KOPT-K1 (cell line): ENCODE measurements around the gene PIGU.
"Not testable (repeated sequence)": the region's sequence is repeated elsewhere in the genome, so short reads cannot be mapped to it uniquely, and the experiment has no call there.

ENCODE experiments used
- H3K27ac ChIP-seq: fragments of 200-600 bp; sonication (generic); 2 replicates; pipeline ENCODE4 v1.5.1; 2016; ENCODE audit warnings: antibody characterized with exemption, mild to moderate bottlenecking, low read depth, low read length; ENCODE audit not compliant: poor library complexity, severe bottlenecking
- H3K36me3 ChIP-seq: fragments of 200-600 bp; sonication (generic); 2 replicates; pipeline ENCODE4 v1.5.1; 2017; ENCODE audit warnings: antibody characterized with exemption, mild to moderate bottlenecking, low read length, moderate library complexity; ENCODE audit not compliant: insufficient read depth
- H3K9me3 ChIP-seq: fragments of 200-600 bp; sonication (generic); 2 replicates; pipeline ENCODE4 v1.5.1; 2017; ENCODE audit warnings: antibody characterized with exemption, low read length, mild to moderate bottlenecking; ENCODE audit not compliant: insufficient read depth, poor library complexity, severe bottlenecking

Gene PIGU, protein sequence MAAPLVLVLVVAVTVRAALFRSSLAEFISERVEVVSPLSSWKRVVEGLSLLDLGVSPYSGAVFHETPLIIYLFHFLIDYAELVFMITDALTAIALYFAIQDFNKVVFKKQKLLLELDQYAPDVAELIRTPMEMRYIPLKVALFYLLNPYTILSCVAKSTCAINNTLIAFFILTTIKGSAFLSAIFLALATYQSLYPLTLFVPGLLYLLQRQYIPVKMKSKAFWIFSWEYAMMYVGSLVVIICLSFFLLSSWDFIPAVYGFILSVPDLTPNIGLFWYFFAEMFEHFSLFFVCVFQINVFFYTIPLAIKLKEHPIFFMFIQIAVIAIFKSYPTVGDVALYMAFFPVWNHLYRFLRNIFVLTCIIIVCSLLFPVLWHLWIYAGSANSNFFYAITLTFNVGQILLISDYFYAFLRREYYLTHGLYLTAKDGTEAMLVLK

DNA sequence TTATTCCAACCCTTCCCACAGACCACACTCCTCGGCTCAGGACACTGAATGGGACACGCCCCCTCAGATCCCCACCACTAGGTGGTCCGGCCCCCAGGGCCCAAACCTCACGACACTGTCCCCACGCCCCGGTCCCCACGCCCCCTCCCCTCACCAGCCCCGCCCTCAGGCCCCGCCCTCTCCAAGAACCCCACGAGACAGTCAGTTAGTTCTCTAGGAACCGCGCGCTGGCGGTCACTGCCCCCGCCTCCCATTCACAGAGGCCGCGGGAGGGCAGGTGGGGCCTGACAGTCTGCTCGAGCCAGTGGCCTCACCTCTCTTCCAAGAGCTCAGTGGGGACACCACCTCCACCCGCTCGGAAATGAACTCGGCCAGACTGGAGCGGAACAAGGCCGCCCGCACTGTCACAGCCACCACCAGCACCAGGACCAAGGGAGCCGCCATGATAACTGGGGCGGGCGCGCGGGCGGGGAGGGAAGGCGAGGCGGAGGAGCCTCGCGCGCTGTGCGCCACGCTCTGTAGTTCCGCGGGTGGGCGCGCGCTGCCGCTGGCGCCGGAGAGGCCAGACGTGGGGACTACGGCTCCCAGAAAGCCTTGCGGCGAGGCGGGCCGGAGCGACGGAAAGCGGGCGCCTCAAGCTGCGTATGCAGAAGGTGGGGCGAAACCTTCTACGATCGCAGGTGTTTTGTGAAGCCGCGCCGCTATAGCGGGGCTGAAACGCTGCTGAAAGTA, at the start of gene PIGU:
PIGU (minus strand) TSS at position 451 of the 732 bp plus-strand sequence; CDS start at position 444, 7 bp downstream.
- Histone ChIP-seq H3K36me3 (no peaks in the 10 kb centered on the region), H3K27ac (peak within 1 kb of the TSS; percentile 86), H3K9me3 (no peaks in the 10 kb centered on the region)

- no peak overlapping the region for H3K27ac ChIP-seq
- no peaks in the 10 kb centered on the region for H3K9me3 ChIP-seq
- H3K36me3 ChIP-seq, result peaks cover 71% of the 10 kb centered on the region
Observed at GRCh38 chr20:34724172-34724571, 47.3 kb upstream of the PIGU start.

- not testable (repeated sequence) for H3K27ac ChIP-seq, H3K9me3 ChIP-seq
- H3K36me3 ChIP-seq, result peaks cover 79% of the 10 kb centered on the region
Observed at GRCh38 chr20:34722560-34722959, 45.7 kb upstream of the PIGU start.

GRCh38 chr20:34720266-34720665, 43.4 kb upstream of the PIGU start:
- Histone ChIP-seq H3K27ac (no peak overlapping the region), H3K36me3 (peaks cover 76% of the 10 kb centered on the region), H3K9me3 (no peaks in the 10 kb centered on the region)

GRCh38 chr20:34719242-34720017, 42.5 kb upstream of the PIGU start:
- H3K36me3 ChIP-seq, result peaks cover 77% of the 10 kb centered on the region
- H3K27ac ChIP-seq, result not testable (repeated sequence)

DNA sequence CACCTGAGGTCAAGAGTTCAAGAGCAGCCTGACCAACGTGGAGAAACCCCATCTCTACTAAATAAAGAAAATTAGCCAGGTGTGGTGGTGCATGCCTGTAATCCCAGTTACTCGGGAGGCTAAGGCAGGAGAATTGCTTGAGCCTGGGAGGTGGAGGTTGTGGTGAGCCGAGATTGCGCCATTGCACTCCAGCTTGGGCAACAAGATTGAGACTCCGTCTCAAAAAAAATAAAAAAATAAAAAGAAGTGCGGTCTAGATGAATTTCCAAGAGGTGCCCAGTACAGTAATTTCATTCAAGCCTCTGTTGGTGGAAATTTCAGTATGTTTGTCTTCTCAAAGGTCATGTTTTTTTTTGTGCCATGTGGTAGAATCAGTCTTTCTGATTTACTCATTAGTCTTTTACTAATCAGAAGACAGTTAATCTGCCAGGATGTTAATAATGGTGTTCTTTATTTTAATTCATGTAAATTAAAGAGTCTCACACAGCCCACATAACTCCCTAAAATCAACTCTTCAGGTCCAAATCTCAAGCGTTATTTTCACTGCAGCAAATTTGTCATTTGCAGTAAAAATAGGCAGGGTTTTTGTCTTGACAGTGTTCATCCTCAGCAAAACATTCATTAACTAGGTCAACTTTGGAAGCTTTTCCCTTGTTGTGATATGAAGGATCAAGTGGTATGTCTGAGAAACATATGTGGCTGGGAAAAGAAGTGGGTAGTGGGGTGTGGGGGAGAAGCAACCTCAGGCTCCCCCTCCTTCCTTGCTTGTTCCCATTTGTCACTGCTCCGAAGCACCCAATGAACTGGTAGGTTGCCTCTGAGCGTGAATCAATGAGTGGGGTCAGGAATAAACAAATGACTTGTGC, 40.6 kb upstream of the PIGU start:
- Histone ChIP-seq H3K27ac (no peak overlapping the region), H3K9me3 (no peaks in the 10 kb centered on the region), H3K36me3 (peaks cover 78% of the 10 kb centered on the region)

More at GRCh38 chr20:34719242-34720017, 42.5 kb upstream of the PIGU start:
- not testable (repeated sequence) for H3K9me3 ChIP-seq

GRCh38 chr20:34716921-34717229, 40.0 kb upstream of the PIGU start:
- Histone ChIP-seq H3K36me3 (peaks cover 78% of the 10 kb centered on the region), H3K9me3 (no peaks in the 10 kb centered on the region)

DNA sequence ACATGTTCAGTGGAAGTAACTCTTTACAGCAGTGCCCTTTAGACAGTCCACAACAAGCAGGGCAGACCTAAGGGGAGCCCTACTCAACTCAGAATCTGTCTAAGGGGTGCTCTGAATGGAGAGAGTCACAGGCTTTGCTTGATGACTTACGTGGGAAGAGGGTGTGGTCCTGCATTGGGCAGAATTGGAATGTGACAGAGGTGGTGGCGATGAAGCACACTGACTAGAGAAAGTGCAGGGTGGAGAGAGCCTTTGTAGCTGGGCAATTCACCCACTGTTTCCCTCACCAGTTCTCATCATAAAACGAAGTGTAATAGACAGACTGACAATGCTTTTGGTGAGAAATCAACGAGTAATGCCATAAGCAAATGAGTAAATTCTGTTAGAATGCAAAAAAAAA, 38.5 kb upstream of the PIGU start:
- Histone ChIP-seq H3K27ac (no peak overlapping the region), H3K9me3 (no peaks in the 10 kb centered on the region), H3K36me3 (peaks cover 67% of the 10 kb centered on the region)

More at GRCh38 chr20:34716921-34717229, 40.0 kb upstream of the PIGU start:
- no peak overlapping the region for H3K27ac ChIP-seq

GRCh38 chr20:34713944-34714515, 37.1 kb upstream of the PIGU start:
- not testable (repeated sequence) for H3K27ac ChIP-seq, H3K9me3 ChIP-seq

DNA sequence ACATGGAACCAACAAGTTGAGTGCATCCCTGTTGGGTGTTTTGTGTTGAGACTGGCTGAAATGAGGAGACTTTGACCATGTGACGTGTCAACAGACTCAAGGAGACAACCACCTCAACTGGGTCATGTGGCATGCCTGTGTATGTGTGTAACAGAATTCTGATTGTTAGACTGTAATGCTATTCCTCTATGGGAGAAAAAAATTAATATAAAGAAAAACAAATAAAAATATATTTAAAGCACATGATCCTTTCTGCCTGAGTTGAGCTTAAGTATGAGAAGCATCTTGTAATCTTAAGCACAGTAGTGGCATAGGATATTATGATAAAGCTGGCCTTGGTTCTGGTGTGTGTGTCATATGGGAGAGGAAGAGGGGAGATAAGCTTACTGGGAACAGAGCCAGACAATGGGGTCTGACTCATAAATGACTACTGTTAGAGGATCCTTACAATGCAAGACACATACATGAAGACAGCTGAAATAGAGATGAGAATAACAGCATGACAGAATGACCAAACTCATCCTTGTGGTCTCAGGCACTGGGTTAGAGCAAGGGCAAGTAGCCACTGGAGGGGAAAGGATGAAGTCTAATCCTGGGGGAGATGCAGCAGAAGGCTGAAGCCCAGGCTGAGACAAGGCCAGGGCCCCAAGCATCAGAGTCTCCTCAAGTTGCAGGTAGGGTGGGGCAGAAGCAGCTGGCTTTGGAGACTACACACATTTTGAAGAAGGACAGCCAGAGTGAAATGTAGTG, 36.5 kb upstream of the PIGU start:
- Histone ChIP-seq H3K36me3 (peaks cover 52% of the 10 kb centered on the region), H3K27ac (no peak overlapping the region), H3K9me3 (no peaks in the 10 kb centered on the region)

More at GRCh38 chr20:34713944-34714515, 37.1 kb upstream of the PIGU start:
- H3K36me3 ChIP-seq, result peaks cover 59% of the 10 kb centered on the region

DNA sequence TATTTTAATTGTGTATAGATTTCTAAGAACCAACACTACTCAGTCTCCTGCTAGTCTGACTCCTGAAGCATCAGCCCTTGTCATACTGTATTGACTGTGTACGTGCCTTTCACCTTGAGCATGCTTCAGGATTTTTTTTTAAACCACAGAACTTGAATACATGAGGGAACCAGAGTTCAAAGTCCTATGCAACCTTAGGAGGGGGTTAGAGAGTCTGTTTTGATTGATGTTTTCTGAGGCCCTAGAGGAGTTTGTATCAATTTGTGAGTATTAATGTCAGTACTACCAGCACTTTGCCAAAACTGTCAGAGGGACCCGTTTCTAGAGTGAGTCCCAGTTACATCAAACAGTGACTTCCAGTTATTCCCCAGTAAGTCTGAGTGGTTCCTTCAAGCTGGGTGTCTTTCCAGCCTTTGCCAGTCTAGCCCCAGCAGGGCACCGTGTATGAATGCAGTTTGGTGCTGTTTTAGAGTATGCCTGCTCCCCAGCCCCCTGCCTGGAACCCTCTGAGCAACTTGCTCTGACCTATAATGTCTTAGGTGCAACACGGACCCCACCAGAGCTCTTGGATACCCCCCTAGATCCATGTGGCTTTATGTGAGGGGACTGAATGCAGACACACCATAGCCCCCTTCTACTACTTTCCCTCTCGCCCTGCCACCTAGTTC, 35.8 kb upstream of the PIGU start:
- Histone ChIP-seq H3K27ac (no peak overlapping the region), H3K36me3 (peaks cover 48% of the 10 kb centered on the region), H3K9me3 (no peaks in the 10 kb centered on the region)

GRCh38 chr20:34711813-34712430, 35.0 kb upstream of the PIGU start:
- Histone ChIP-seq H3K36me3 (peaks cover 44% of the 10 kb centered on the region), H3K27ac (no peak overlapping the region), H3K9me3 (no peaks in the 10 kb centered on the region)
